Measurements from ENCODE around the gene ACTN3. TPM values are rescaled to one million over a fixed set of nuclear protein-coding genes. Genes with fewer than 3 reads are reported as not detected.
A peak's percentile ranks its signal among the peaks of the same experiment; 100 is the strongest.
"Not testable (repeated sequence)": the region's sequence is repeated elsewhere in the genome, so short reads cannot be mapped to it uniquely, and the experiment has no call there.

Gene ACTN3
- total RNA-seq (2014; rRNA removed; shearing (Covaris generic)), result not detected in 2 replicates
- polyA plus RNA-seq (2015; cell fraction: cytosol; rRNA removed), result not detected in 2 replicates
- polyA plus RNA-seq (2015; cell fraction: nucleus; rRNA removed), result not detected in 2 replicates

- in situ Hi-C loops (cut with HindIII; ENCODE audit: low pct_unique_long_range_greater_than_20kb, low sequenced_read_pairs), result no loop called here
- no peak for DNase-seq (ENCODE audit: low read depth, low spot score)
These were observed at the start of gene ACTN3 for GRCh38 chr11:66546368-66546965. Gene ACTN3 (plus strand): TSS chr11:66546903. CDS start chr11:66546938, 35 bp downstream.

- in situ Hi-C loops (cut with HindIII; ENCODE audit: low pct_unique_long_range_greater_than_20kb, low sequenced_read_pairs), result no loop called here
- DNase-seq (ENCODE audit: low read depth, low spot score), result no peak
These were observed 49.5 kb upstream of the ACTN3 start for GRCh38 chr11:66497206-66497605.

- in situ Hi-C loops (cut with HindIII; ENCODE audit: low pct_unique_long_range_greater_than_20kb, low sequenced_read_pairs), result no loop called here
- DNase-seq (ENCODE audit: low read depth, low spot score), result no peak
These were observed 48.2 kb upstream of the ACTN3 start for GRCh38 chr11:66498506-66498905.

GRCh38 chr11:66505276-66505816, 41.4 kb upstream of the ACTN3 start:
- DNase-seq (ENCODE audit: low read depth, low spot score), result no peak

GRCh38 chr11:66509131-66509561, 37.6 kb upstream of the ACTN3 start:
- in situ Hi-C loops (cut with HindIII; ENCODE audit: low pct_unique_long_range_greater_than_20kb, low sequenced_read_pairs), result no loop called here
- DNase-seq (ENCODE audit: low read depth, low spot score), result no peak

More at GRCh38 chr11:66505276-66505816, 41.4 kb upstream of the ACTN3 start:
- in situ Hi-C loops (cut with HindIII; ENCODE audit: low pct_unique_long_range_greater_than_20kb, low sequenced_read_pairs), result no loop called here

GRCh38 chr11:66510271-66510989, 36.3 kb upstream of the ACTN3 start, which contains the start of gene BBS1:
Gene BBS1 (plus strand): TSS chr11:66510635. CDS start chr11:66510660, 25 bp downstream.
- peak; percentile 74 for DNase-seq (ENCODE audit: low read depth, low spot score)
- in situ Hi-C loops (cut with HindIII; ENCODE audit: low pct_unique_long_range_greater_than_20kb, low sequenced_read_pairs), result no loop called here

GRCh38 chr11:66510990-66511339, 35.7 kb upstream of the ACTN3 start:
- in situ Hi-C loops (cut with HindIII; ENCODE audit: low pct_unique_long_range_greater_than_20kb, low sequenced_read_pairs), result no loop called here

GRCh38 chr11:66523611-66524010, 23.1 kb upstream of the ACTN3 start:
- DNase-seq (ENCODE audit: low read depth, low spot score), result no peak
- in situ Hi-C loops (cut with HindIII; ENCODE audit: low pct_unique_long_range_greater_than_20kb, low sequenced_read_pairs), result no loop called here

More at GRCh38 chr11:66510990-66511339, 35.7 kb upstream of the ACTN3 start:
- DNase-seq (ENCODE audit: low read depth, low spot score), result no peak

- in situ Hi-C loops (cut with HindIII; ENCODE audit: low pct_unique_long_range_greater_than_20kb, low sequenced_read_pairs), result no loop called here
- DNase-seq (ENCODE audit: low read depth, low spot score), result no peak
These were observed 22.2 kb upstream of the ACTN3 start for GRCh38 chr11:66524304-66525040.

GRCh38 chr11:66529069-66529468, 17.6 kb upstream of the ACTN3 start:
- no peak for DNase-seq (ENCODE audit: low read depth, low spot score)
- in situ Hi-C loops (cut with HindIII; ENCODE audit: low pct_unique_long_range_greater_than_20kb, low sequenced_read_pairs), result no loop called here

GRCh38 chr11:66529655-66530054, 17.0 kb upstream of the ACTN3 start:
- in situ Hi-C loops (cut with HindIII; ENCODE audit: low pct_unique_long_range_greater_than_20kb, low sequenced_read_pairs), result no loop called here
- no peak for DNase-seq (ENCODE audit: low read depth, low spot score)

GRCh38 chr11:66530927-66531709, 15.6 kb upstream of the ACTN3 start:
- in situ Hi-C loops (cut with HindIII; ENCODE audit: low pct_unique_long_range_greater_than_20kb, low sequenced_read_pairs), result no loop called here
- no peak for DNase-seq (ENCODE audit: low read depth, low spot score)

- DNase-seq (ENCODE audit: low read depth, low spot score), result no peak
- in situ Hi-C loops (cut with HindIII; ENCODE audit: low pct_unique_long_range_greater_than_20kb, low sequenced_read_pairs), result no loop called here
These were observed 14.9 kb upstream of the ACTN3 start for GRCh38 chr11:66531841-66532240.

GRCh38 chr11:66532784-66533183, 13.9 kb upstream of the ACTN3 start:
- in situ Hi-C loops (cut with HindIII; ENCODE audit: low pct_unique_long_range_greater_than_20kb, low sequenced_read_pairs), result no loop called here
- DNase-seq (ENCODE audit: low read depth, low spot score), result no peak

GRCh38 chr11:66539170-66539869, 7.4 kb upstream of the ACTN3 start:
- no peak for DNase-seq (ENCODE audit: low read depth, low spot score)

GRCh38 chr11:66539870-66540213, 6.9 kb upstream of the ACTN3 start:
- in situ Hi-C loops (cut with HindIII; ENCODE audit: low pct_unique_long_range_greater_than_20kb, low sequenced_read_pairs), result no loop called here
- no peak for DNase-seq (ENCODE audit: low read depth, low spot score)

More at GRCh38 chr11:66539170-66539869, 7.4 kb upstream of the ACTN3 start:
- in situ Hi-C loops (cut with HindIII; ENCODE audit: low pct_unique_long_range_greater_than_20kb, low sequenced_read_pairs), result no loop called here

GRCh38 chr11:66540598-66540997, 6.1 kb upstream of the ACTN3 start:
- in situ Hi-C loops (cut with HindIII; ENCODE audit: low pct_unique_long_range_greater_than_20kb, low sequenced_read_pairs); DNase-seq (ENCODE audit: low read depth, low spot score): not testable (repeated sequence)

Measured in SK-MEL-5 (cell line).